KMS-11 (cell line): ENCODE data around the gene EFNA4.

Source experiments
- H2AFZ ChIP-seq: fragments of 200-600 bp; sonication (generic); 2 replicates; pipeline ENCODE4 v1.6.1; 2016; ENCODE audit warnings: antibody characterized with exemption, mixed run types, low read depth
- H3K27ac ChIP-seq: fragments of 200-600 bp; sonication (generic); 2 replicates; pipeline ENCODE4 v1.6.1; 2016; ENCODE audit warnings: mild to moderate bottlenecking, mixed run types
- H3K27me3 ChIP-seq: fragments of 200-600 bp; sonication (generic); 2 replicates; pipeline ENCODE4 v1.6.1; 2017; ENCODE audit warnings: mild to moderate bottlenecking, low read depth, mixed run types, moderate library complexity; ENCODE audit not compliant: insufficient read depth
- H3K36me3 ChIP-seq: fragments of 200-600 bp; sonication (generic); 2 replicates; pipeline ENCODE4 v1.6.1; 2017; ENCODE audit warnings: mild to moderate bottlenecking, mixed run types; ENCODE audit not compliant: insufficient read depth
- H3K4me1 ChIP-seq: fragments of 200-600 bp; sonication (generic); 2 replicates; pipeline ENCODE4 v1.6.1; 2016; ENCODE audit warnings: mild to moderate bottlenecking, low read depth, mixed run types; ENCODE audit not compliant: poor library complexity, severe bottlenecking
- H3K4me2 ChIP-seq: fragments of 200-600 bp; sonication (generic); 2 replicates; pipeline ENCODE4 v1.7.0; 2016; ENCODE audit warnings: mild to moderate bottlenecking, mixed run types
- H3K4me3 ChIP-seq: fragments of 200-600 bp; sonication (generic); IDR thresholded peaks from 2 replicates; pipeline ENCODE4 v1.6.1; 2017; ENCODE audit warnings: low read depth, low read length, mixed read lengths; ENCODE audit not compliant: insufficient read depth
- H3K79me2 ChIP-seq: fragments of 200-600 bp; sonication (generic); 2 replicates; pipeline ENCODE4 v1.6.1; 2016; ENCODE audit warnings: low read depth, mixed run types; ENCODE audit not compliant: insufficient read depth
- H3K9ac ChIP-seq: fragments of 200-600 bp; sonication (generic); 2 replicates; pipeline ENCODE4 v1.6.1; 2016; ENCODE audit warnings: mild to moderate bottlenecking, mixed run types
- H4K20me1 ChIP-seq: fragments of 200-600 bp; sonication (generic); 2 replicates; pipeline ENCODE4 v1.6.1; 2016; ENCODE audit warnings: mild to moderate bottlenecking, mixed run types; ENCODE audit not compliant: insufficient read depth
- CTCF ChIP-seq: fragments of 200-600 bp; sonication (generic); conservative IDR thresholded peaks from 2 replicates; pipeline ENCODE4 v1.6.1; 2017; ENCODE audit warnings: low read depth, mild to moderate bottlenecking, antibody characterized with exemption, low read length, moderate library complexity, mixed read lengths

EFNA4 gene

GRCh38 chr1:155077346-155077745 lies 13.8 kb downstream of the EFNA4 start:
- Histone ChIP-seq H3K4me1 (peaks cover 57% of the 10 kb centered on the region), H3K36me3 (no peaks in the 10 kb centered on the region), H3K4me2 (peak overlapping the region; percentile 3; the same call in 1 of the 2 replicates), H3K4me3 (no peak overlapping the region), H3K27ac (no peak overlapping the region), H3K27me3 (peaks cover 50% of the 10 kb centered on the region), H4K20me1 (no peaks in the 10 kb centered on the region), H2AFZ (no peak overlapping the region), H3K9ac (no peak overlapping the region), H3K79me2 (no peaks in the 10 kb centered on the region)
- no peak for TF ChIP-seq CTCF

GRCh38 chr1:155077758-155078445 lies 14.4 kb downstream of the EFNA4 start:
- Histone ChIP-seq H4K20me1 (no peaks in the 10 kb centered on the region), H3K9ac (no peak overlapping the region), H3K4me2 (peak overlapping the region; percentile 77), H3K36me3 (no peaks in the 10 kb centered on the region), H3K4me3 (no peak overlapping the region), H2AFZ (peak overlapping the region; percentile 53), H3K79me2 (no peaks in the 10 kb centered on the region), H3K27me3 (peaks cover 55% of the 10 kb centered on the region), H3K4me1 (peaks cover 61% of the 10 kb centered on the region), H3K27ac (no peak overlapping the region)
- no peak for TF ChIP-seq CTCF

- no peak within 1 kb of the TSS for H3K4me3 ChIP-seq
- TF ChIP-seq CTCF, result no peak
- no peak within 1 kb of the TSS; the same call in 1 of the 2 replicates for H3K9ac ChIP-seq
- no peaks in the 10 kb centered on the region for H3K79me2 ChIP-seq
- peaks cover 63% of the 10 kb centered on the region for H3K27me3 ChIP-seq
- H3K36me3 ChIP-seq, result no peaks in the 10 kb centered on the region
- peaks cover 66% of the 10 kb centered on the region for H3K4me1 ChIP-seq
- H4K20me1 ChIP-seq, result no peaks in the 10 kb centered on the region
- no peak within 1 kb of the TSS for H3K27ac ChIP-seq
- H3K4me2 ChIP-seq, result peak within 1 kb of the TSS; percentile 77
- peak within 1 kb of the TSS; percentile 53 for H2AFZ ChIP-seq
Measured at GRCh38 chr1:155078469-155079209, 15.1 kb downstream of the EFNA4 start, which contains the start of gene EFNA3. Gene EFNA3, plus strand, starts transcription at chr1:155078837. Its CDS starts 105 bp downstream, at chr1:155078942.

- Histone ChIP-seq H3K9ac (no peak overlapping the region; the same call in 1 of the 2 replicates), H3K4me3 (no peak overlapping the region), H2AFZ (peak overlapping the region; percentile 53), H3K27ac (no peak overlapping the region), H3K4me1 (peaks cover 71% of the 10 kb centered on the region), H4K20me1 (no peaks in the 10 kb centered on the region), H3K79me2 (no peaks in the 10 kb centered on the region), H3K36me3 (no peaks in the 10 kb centered on the region), H3K27me3 (peaks cover 64% of the 10 kb centered on the region), H3K4me2 (peak overlapping the region; percentile 77)
- no peak for TF ChIP-seq CTCF
Measured at GRCh38 chr1:155079210-155079486, 15.6 kb downstream of the EFNA4 start.
